Activated naive CD4-positive, alpha-beta T cell treated with anti-CD3 and anti-CD28 coated beads for 36 hours (primary cell): ENCODE measurements around the gene TSPAN11. TPM values are rescaled to one million over a fixed set of nuclear protein-coding genes. Genes with fewer than 3 reads are reported as not detected.

ENCODE experiments used
- CTCF ChIA-PET: fragments of 350-600 bp; sonication (Branson Sonifier 250); formaldehyde crosslinking; loops from one replicate; lab custom pipeline; 2021; ENCODE audit warnings: antibody characterized with exemption; lab: Charles Lee
- DNase-seq: peaks from one replicate; pipeline ENCODE4 v3.0.0-alpha.2; 2020
- H3K27ac Mint-ChIP-seq: one replicate; pipeline ENCODE4 v1.8.0; 2021; ENCODE audit warnings: mild to moderate bottlenecking, mixed read lengths
- H3K27me3 Mint-ChIP-seq: one replicate; pipeline ENCODE4 v1.8.0; 2021; ENCODE audit warnings: low read depth, mixed read lengths
- H3K36me3 Mint-ChIP-seq: one replicate; pipeline ENCODE4 v1.8.0; 2021; ENCODE audit warnings: low read depth, mixed read lengths
- H3K4me1 Mint-ChIP-seq: one replicate; pipeline ENCODE4 v1.8.0; 2021; ENCODE audit warnings: low read depth, mixed read lengths
- H3K4me3 Mint-ChIP-seq: one replicate; pipeline ENCODE4 v1.8.0; 2021; ENCODE audit warnings: mild to moderate bottlenecking, moderate library complexity, mixed read lengths
- H3K9me3 Mint-ChIP-seq: one replicate; pipeline ENCODE4 v1.8.0; 2021; ENCODE audit warnings: mixed read lengths
- intact Hi-C: fragments of 100-400 bp; cut with micrococcal nuclease; formaldehyde crosslinking; loops from one replicate; pipeline ENCODE4 v1.15.1; 2023
- total RNA-seq, 2 experiments: library from RNA; stranded (reverse); gene quantifications; one replicate each; pipeline ENCODE4 v1.2.3, GENCODE V29; 2021

Gene TSPAN11
- total RNA-seq, 2 experiments from 2014 or later, result not detected

- no peak overlapping the region for H3K4me3 Mint-ChIP-seq
- no peaks in the 10 kb centered on the region for H3K27me3 Mint-ChIP-seq
- no peak for DNase-seq
- H3K4me1 Mint-ChIP-seq, result no peaks in the 10 kb centered on the region
- CTCF ChIA-PET, result no interaction called here
- intact Hi-C loops, result no loop called here
- H3K9me3 Mint-ChIP-seq, result no peaks in the 10 kb centered on the region
- H3K27ac Mint-ChIP-seq, result no peak overlapping the region
- H3K36me3 Mint-ChIP-seq, result no peaks in the 10 kb centered on the region
Observed at GRCh38 chr12:31002361-31002725, 75.8 kb downstream of the TSPAN11 start.

GRCh38 chr12:31002999-31003398 lies 76.5 kb downstream of the TSPAN11 start:
- Mint-ChIP-seq H3K27me3 (no peaks in the 10 kb centered on the region), H3K36me3 (no peaks in the 10 kb centered on the region), H3K9me3 (no peaks in the 10 kb centered on the region), H3K4me3 (no peak overlapping the region), H3K27ac (no peak overlapping the region), H3K4me1 (no peaks in the 10 kb centered on the region)
- intact Hi-C loops, result no loop called here
- no peak for DNase-seq
- CTCF ChIA-PET, result no interaction called here

- no peaks in the 10 kb centered on the region for H3K4me1 Mint-ChIP-seq
- CTCF ChIA-PET, result no interaction called here
Observed at GRCh38 chr12:31003861-31004640, 77.5 kb downstream of the TSPAN11 start.

GRCh38 chr12:31004666-31005065 lies 78.1 kb downstream of the TSPAN11 start:
- H3K9me3 Mint-ChIP-seq, result no peaks in the 10 kb centered on the region
- no peaks in the 10 kb centered on the region for H3K36me3 Mint-ChIP-seq
- H3K4me3 Mint-ChIP-seq, result no peak overlapping the region
- CTCF ChIA-PET, result no interaction called here
- no peak overlapping the region for H3K27ac Mint-ChIP-seq
- H3K27me3 Mint-ChIP-seq, result no peaks in the 10 kb centered on the region
- no peaks in the 10 kb centered on the region for H3K4me1 Mint-ChIP-seq
- DNase-seq, result no peak
- intact Hi-C loops, result no loop called here

More at GRCh38 chr12:31003861-31004640, 77.5 kb downstream of the TSPAN11 start:
- Mint-ChIP-seq H3K4me3 (no peak overlapping the region), H3K27ac (no peak overlapping the region), H3K27me3 (no peaks in the 10 kb centered on the region), H3K36me3 (no peaks in the 10 kb centered on the region), H3K9me3 (no peaks in the 10 kb centered on the region)
- no peak for DNase-seq
- intact Hi-C loops, result no loop called here

GRCh38 chr12:31005256-31005943 lies 78.9 kb downstream of the TSPAN11 start:
- Mint-ChIP-seq H3K4me1 (no peaks in the 10 kb centered on the region), H3K27ac (no peak overlapping the region), H3K4me3 (no peak overlapping the region), H3K36me3 (no peaks in the 10 kb centered on the region), H3K27me3 (no peaks in the 10 kb centered on the region), H3K9me3 (no peaks in the 10 kb centered on the region)
- intact Hi-C loops, result no loop called here
- CTCF ChIA-PET, result no interaction called here
- DNase-seq, result no peak

GRCh38 chr12:31005944-31006361 lies 79.4 kb downstream of the TSPAN11 start:
- intact Hi-C loops, result no loop called here
- no peaks in the 10 kb centered on the region for H3K36me3 Mint-ChIP-seq
- no peaks in the 10 kb centered on the region for H3K27me3 Mint-ChIP-seq
- no peak for DNase-seq
- no peak overlapping the region for H3K27ac Mint-ChIP-seq
- no peak overlapping the region for H3K4me3 Mint-ChIP-seq
- H3K9me3 Mint-ChIP-seq, result no peaks in the 10 kb centered on the region
- no peaks in the 10 kb centered on the region for H3K4me1 Mint-ChIP-seq
- CTCF ChIA-PET, result no interaction called here

- intact Hi-C loops, result no loop called here
- Mint-ChIP-seq H3K27ac (no peak overlapping the region), H3K27me3 (no peaks in the 10 kb centered on the region), H3K36me3 (no peaks in the 10 kb centered on the region), H3K4me1 (no peaks in the 10 kb centered on the region), H3K4me3 (no peak overlapping the region), H3K9me3 (no peaks in the 10 kb centered on the region)
- CTCF ChIA-PET, result no interaction called here
- DNase-seq, result no peak
Observed at GRCh38 chr12:31006416-31007152, 80.0 kb downstream of the TSPAN11 start.

GRCh38 chr12:31007153-31007495 lies 80.6 kb downstream of the TSPAN11 start:
- H3K36me3 Mint-ChIP-seq, result no peaks in the 10 kb centered on the region
- H3K27me3 Mint-ChIP-seq, result peaks cover under 1% of the 10 kb centered on the region
- no peak for DNase-seq
- no peaks in the 10 kb centered on the region for H3K4me1 Mint-ChIP-seq
- H3K27ac Mint-ChIP-seq, result no peak overlapping the region
- CTCF ChIA-PET, result no interaction called here
- no peak overlapping the region for H3K4me3 Mint-ChIP-seq
- H3K9me3 Mint-ChIP-seq, result no peaks in the 10 kb centered on the region
- intact Hi-C loops, result no loop called here

- no peak for DNase-seq
- intact Hi-C loops, result no loop called here
- no peaks in the 10 kb centered on the region for H3K9me3 Mint-ChIP-seq
- CTCF ChIA-PET, result no interaction called here
- no peaks in the 10 kb centered on the region for H3K36me3 Mint-ChIP-seq
- H3K4me1 Mint-ChIP-seq, result no peaks in the 10 kb centered on the region
- H3K27ac Mint-ChIP-seq, result no peak overlapping the region
- H3K27me3 Mint-ChIP-seq, result peaks cover 5% of the 10 kb centered on the region
- H3K4me3 Mint-ChIP-seq, result no peak overlapping the region
Observed at GRCh38 chr12:31007636-31008175, 81.2 kb downstream of the TSPAN11 start.

- CTCF ChIA-PET, result no interaction called here
- DNase-seq, result no peak
- no peaks in the 10 kb centered on the region for H3K9me3 Mint-ChIP-seq
- intact Hi-C loops, result no loop called here
- no peak overlapping the region for H3K27ac Mint-ChIP-seq
- H3K4me3 Mint-ChIP-seq, result no peak overlapping the region
- peaks cover 5% of the 10 kb centered on the region for H3K27me3 Mint-ChIP-seq
- no peaks in the 10 kb centered on the region for H3K36me3 Mint-ChIP-seq
- H3K4me1 Mint-ChIP-seq, result no peaks in the 10 kb centered on the region
Observed at GRCh38 chr12:31008241-31008761, 81.8 kb downstream of the TSPAN11 start.

- Mint-ChIP-seq H3K4me1 (no peaks in the 10 kb centered on the region), H3K4me3 (no peak overlapping the region), H3K27me3 (peaks cover 5% of the 10 kb centered on the region), H3K36me3 (no peaks in the 10 kb centered on the region), H3K27ac (no peak overlapping the region), H3K9me3 (no peaks in the 10 kb centered on the region)
- intact Hi-C loops, result no loop called here
- no peak for DNase-seq
- CTCF ChIA-PET, result no interaction called here
Observed at GRCh38 chr12:31008961-31009840, 82.7 kb downstream of the TSPAN11 start.

GRCh38 chr12:31009976-31010375 lies 83.4 kb downstream of the TSPAN11 start:
- no peak overlapping the region for H3K27ac Mint-ChIP-seq
- no peak for DNase-seq
- H3K4me3 Mint-ChIP-seq, result no peak overlapping the region
- CTCF ChIA-PET, result no interaction called here
- H3K9me3 Mint-ChIP-seq, result no peaks in the 10 kb centered on the region
- H3K4me1 Mint-ChIP-seq, result no peaks in the 10 kb centered on the region
- no peaks in the 10 kb centered on the region for H3K36me3 Mint-ChIP-seq
- peaks cover 5% of the 10 kb centered on the region for H3K27me3 Mint-ChIP-seq
- intact Hi-C loops, result no loop called here
